GM21529 (cell line): ENCODE results near the gene SESTD1.

Experiments used
- ATAC-seq: cut with Tn5 transposase; IDR thresholded peaks from one replicate; pipeline ENCODE4 v1.9.1; 2021; ENCODE audit not compliant: unreplicated experiment

SESTD1 gene

GRCh38 chr2:179264368-179265081 is at the start of gene SESTD1:
Gene SESTD1 (minus strand): TSS chr2:179264832. CDS start chr2:179191841, 72,991 bp downstream.
- peak; percentile 67 for ATAC-seq

GRCh38 chr2:179313057-179313456 is 48.4 kb upstream of the SESTD1 start:
- ATAC-seq = no peak

- no peak for ATAC-seq
These were observed 46.5 kb upstream of the SESTD1 start for GRCh38 chr2:179311101-179311500.

GRCh38 chr2:179307616-179308371 is 43.2 kb upstream of the SESTD1 start:
- ATAC-seq = no peak

GRCh38 chr2:179305125-179305524 is 40.5 kb upstream of the SESTD1 start:
- no peak for ATAC-seq

- no peak for ATAC-seq
These were observed 39.8 kb upstream of the SESTD1 start for GRCh38 chr2:179304424-179304823.

- ATAC-seq = no peak
These were observed 38.3 kb upstream of the SESTD1 start for GRCh38 chr2:179302764-179303571.

GRCh38 chr2:179302149-179302548 is 37.5 kb upstream of the SESTD1 start:
- ATAC-seq = no peak

- no peak for ATAC-seq
These were observed 34.0 kb upstream of the SESTD1 start for GRCh38 chr2:179298666-179299065.

- no peak for ATAC-seq
These were observed 33.3 kb upstream of the SESTD1 start for GRCh38 chr2:179297927-179298326.

GRCh38 chr2:179290329-179290728 is 25.7 kb upstream of the SESTD1 start:
- ATAC-seq = no peak

GRCh38 chr2:179285060-179285459 is 20.4 kb upstream of the SESTD1 start:
- no peak for ATAC-seq

- no peak for ATAC-seq
These were observed 13.0 kb upstream of the SESTD1 start for GRCh38 chr2:179277429-179278196.

- no peak for ATAC-seq
These were observed 10.8 kb upstream of the SESTD1 start for GRCh38 chr2:179275253-179276012.

- peak; percentile 96 for ATAC-seq
These were observed 10.1 kb upstream of the SESTD1 start for GRCh38 chr2:179274749-179275148.

- no peak for ATAC-seq
These were observed 8.9 kb upstream of the SESTD1 start for GRCh38 chr2:179273461-179273962.

- ATAC-seq = no peak
These were observed 8.0 kb upstream of the SESTD1 start for GRCh38 chr2:179272406-179273192.

- no peak for ATAC-seq
These were observed 6.1 kb upstream of the SESTD1 start for GRCh38 chr2:179270689-179271088.

- ATAC-seq = peak; percentile 31
These were observed 3.8 kb upstream of the SESTD1 start for GRCh38 chr2:179268277-179268925.
